K562 (cell line): ENCODE results near the gene MKNK2. TPM values are rescaled to one million over a fixed set of nuclear protein-coding genes. Genes with fewer than 3 reads are reported as not detected.
A peak's percentile ranks its signal among the peaks of the same experiment; 100 is the strongest.

Experiments used
- ATAC-seq: fragments of 200-7000 bp; cut with Tn5 transposase; 3 replicates; pipeline ENCODE4 v1.9.1; 2020; ENCODE audit warnings: moderate library complexity
- BruUV-seq: library from RNA; stranded (reverse); fragments of 400-500 nt; replicated peaks from 2 replicates; lab custom pipeline; 2021; lab: Mats Ljungman, UMichigan
- CTCF ChIA-PET: fragments of 300-600 bp; formaldehyde crosslinking; extraction: SDS; loops from one replicate; lab custom pipeline; 2021; ENCODE audit warnings: low intra/inter-chr PET ratio; lab: Yijun Ruan, JAX
- POLR2A ChIA-PET: fragments of 300-600, 350-650 bp; sonication (Branson Sonifier 250); formaldehyde crosslinking; extraction: SDS; loops from one replicate; lab custom pipeline; 2021; ENCODE audit warnings: antibody characterized with exemption, inconsistent platforms; lab: Yijun Ruan, JAX
- DNase-seq, 4 experiments: peaks; one replicate each; pipeline versions ENCODE4 v3.0.0 to v3.0.0-alpha.2; 2011 to 2018; ENCODE audit warnings: low spot score in 3 of 4, mixed read lengths in 3 of 4; ENCODE audit errors: extremely low read depth in 1 of 4
- FAIRE-seq: peaks from 2 replicates; lab custom pipeline; 2011; peaks lifted over from hg19 to GRCh38; lab: Jason Lieb, UNC
- H2AFZ ChIP-seq: 2 replicates; pipeline ENCODE4 v1.6.0; 2011; ENCODE audit warnings: low read depth, low read length, control low read depth, inconsistent platforms
- H3K27ac ChIP-seq: fragments of 200-600 bp; 3 replicates; pipeline ENCODE4 v1.8.0; 2011; ENCODE audit warnings: low read depth, mild to moderate bottlenecking, control low read depth, inconsistent platforms, low read length, moderate library complexity, mixed read lengths; ENCODE audit errors: extremely low read depth
- H3K27me3 ChIP-seq, 2 experiments: fragments of 300-600 bp in 1 of 2; 2 replicates in 1 of 2; 3 replicates in 1 of 2; pipeline versions ENCODE4 v1.6.0 to v1.8.0; 2011; ENCODE audit warnings: inconsistent platforms in 2 of 2, low read length in 2 of 2, mild to moderate bottlenecking in 1 of 2, mixed read lengths in 1 of 2, moderate library complexity in 1 of 2; ENCODE audit not compliant: control insufficient read depth in 2 of 2, insufficient read depth in 2 of 2
- H3K36me3 ChIP-seq: fragments of 300-600 bp; 3 replicates; pipeline ENCODE4 v1.8.0; 2011; ENCODE audit warnings: mild to moderate bottlenecking, low read length, inconsistent platforms; ENCODE audit not compliant: control insufficient read depth, insufficient read depth
- H3K4me1 ChIP-seq, 2 experiments: fragments of 200-600 bp in 1 of 2; replicated peaks in 1 of 2; 2 replicates in 1 of 2; 3 replicates in 1 of 2; pipeline versions ENCODE4 v1.5.1 to v1.8.0; 2011; ENCODE audit warnings: inconsistent platforms in 2 of 2, low read length in 2 of 2, mild to moderate bottlenecking in 1 of 2, mixed read lengths in 1 of 2, moderate library complexity in 1 of 2; ENCODE audit not compliant: control insufficient read depth in 2 of 2, insufficient read depth in 2 of 2
- H3K4me2 ChIP-seq: 2 replicates; pipeline ENCODE4 v1.6.1; 2011; ENCODE audit warnings: low read length, control low read depth, inconsistent platforms, mixed read lengths; ENCODE audit not compliant: insufficient read depth
- H3K4me3 ChIP-seq: fragments of 200-600 bp; sonication (generic), shearing (Covaris generic); 2 replicates; pipeline ENCODE4 v1.5.1; 2016; ENCODE audit warnings: control low read depth, inconsistent platforms
- H3K79me2 ChIP-seq: fragments of 200-600 bp; 3 replicates; pipeline ENCODE4 v1.8.0; 2011; ENCODE audit warnings: low read length, inconsistent platforms; ENCODE audit not compliant: control insufficient read depth, insufficient read depth
- H3K9ac ChIP-seq, 2 experiments: 2 replicates each; pipeline versions ENCODE4 v1.6.0 to v1.6.1; 2011; ENCODE audit warnings: low read depth in 2 of 2, low read length in 2 of 2, control low read depth in 1 of 2, inconsistent platforms in 1 of 2, mild to moderate bottlenecking in 1 of 2, mixed read lengths in 1 of 2; ENCODE audit not compliant: insufficient read depth in 1 of 2
- H3K9me1 ChIP-seq: one replicate; pipeline ENCODE4 v1.6.0; 2011; ENCODE audit warnings: inconsistent platforms, mild to moderate bottlenecking, low read length, moderate library complexity; ENCODE audit not compliant: control insufficient read depth, insufficient read depth
- H3K9me3 ChIP-seq: replicated peaks from 2 replicates; pipeline ENCODE4 v1.5.1; 2011; ENCODE audit warnings: low read depth, low read length, inconsistent platforms; ENCODE audit not compliant: control insufficient read depth, insufficient read depth
- H4K20me1 ChIP-seq: replicated peaks from 2 replicates; pipeline ENCODE4 v1.6.1; 2011; ENCODE audit warnings: low read length, inconsistent platforms, mixed read lengths; ENCODE audit not compliant: control insufficient read depth, insufficient read depth
- MGA ChIP-seq: fragments of 450-650 bp; IDR thresholded peaks from 2 replicates; pipeline ENCODE4 v1.6.1; 2016; ENCODE audit warnings: mild to moderate bottlenecking, moderate library complexity
- POLR2G ChIP-seq: fragments of 200-400 bp; formaldehyde crosslinking; IDR thresholded peaks from 2 replicates; pipeline ENCODE4 v1.6.1; 2017; ENCODE audit warnings: low read depth, mild to moderate bottlenecking, antibody characterized with exemption, low read length, moderate library complexity
- ZEB2 ChIP-seq: fragments of 450-650 bp; IDR thresholded peaks from 2 replicates; pipeline ENCODE4 v1.6.1; 2016
- WGBS: fragments of 100-300 bp; shearing (Covaris generic); methylation state at CpG from one replicate; pipeline ENCODE4 v1.1.6; 2016; ENCODE audit warnings: low coverage, mixed read lengths; ENCODE audit not compliant: insufficient coverage; ENCODE audit errors: missing lambda C conversion rate; 5-methylcytosine and 5-hydroxymethylcytosine counted together
- in situ Hi-C: fragments of 300-500 bp; cut with MboI; formaldehyde crosslinking; loops from 4 replicates; pipeline ENCODE4 v1.15.0; 2018; ENCODE audit warnings: inconsistent platforms, mixed read lengths
- intact Hi-C: fragments of 100-400 bp; cut with micrococcal nuclease; formaldehyde crosslinking; loops from 2 replicates; pipeline ENCODE4 v1.14.2; 2022
- polyA plus RNA-seq, 8 experiments: library from polyadenylated mRNA; depleted of rRNA in 4 of 8; stranded (reverse) in 5 of 8; unstranded in 3 of 8; fragments of >200 nt; fragmentation: Nextera tagmentation in 2 of 8; fragmentation: Illumina TruSeq in 1 of 8; extraction: Ambion mirVana in 2 of 8; extraction: Trizol in 1 of 8; gene quantifications; 2 replicates each; pipeline versions ENCODE4 v1.2.1 to v1.2.3, GENCODE V29; 2011 to 2014; ENCODE audit warnings: inconsistent platforms in 1 of 8, missing spikeins in 1 of 8
- total RNA-seq, 7 experiments: library from RNA; depleted of rRNA in 6 of 7; stranded (reverse); fragments of >200 nt in 6 of 7; fragmentation: Illumina TruSeq in 2 of 7; extraction: Trizol in 2 of 7; gene quantifications; 2 replicates each; pipeline versions ENCODE4 v1.2.1 to v1.2.3, GENCODE V29; 2011 to 2021; ENCODE audit warnings: low replicate concordance in 1 of 7

MKNK2 gene
- total and polyA plus RNA-seq, 9 of the 15 experiments (the other 6 are each of a cell fraction or from before 2014, with no cell fraction given): 5.1 to 191 (median 51.9) TPM

- intact Hi-C loops: no loop called here
These were observed 39.9 kb downstream of the MKNK2 start for GRCh38 chr19:2011169-2011568.

More at GRCh38 chr19:2011169-2011568, 39.9 kb downstream of the MKNK2 start:
- H3K4me3 ChIP-seq: no peak overlapping the region
- TF ChIP-seq ZEB2 (no peak), MGA (no peak), POLR2G (peak; percentile 67)
- peaks cover 0 to 41% of the 10 kb centered on the region in 2 experiments; a peak in 2 of 5 replicates for H3K4me1 ChIP-seq
- in situ Hi-C loops: no loop called here
- POLR2A ChIA-PET: interaction anchor here (0.8 kb wide), 1 partner anchor 20 kb away, joined by 3 read pairs; no protein-coding TSS in a partner anchor
- H3K27ac ChIP-seq: no peak overlapping the region
- no peak overlapping the region for H3K9ac ChIP-seq
- no TSS peak for BruUV-seq
- CTCF ChIA-PET: no interaction called here
- H3K36me3 ChIP-seq: no peaks in the 10 kb centered on the region
- H2AFZ ChIP-seq: no peak overlapping the region
- H3K9me3 ChIP-seq: no peaks in the 10 kb centered on the region
- no peaks in the 10 kb centered on the region for H3K9me1 ChIP-seq
- no peaks in the 10 kb centered on the region for H3K27me3 ChIP-seq
- DNase-seq (no peak), FAIRE-seq (no peak), ATAC-seq (0 out of 3 replicates have a peak, but pooled peaks have one; percentile 14)
- no peaks in the 10 kb centered on the region for H4K20me1 ChIP-seq
- 79% methylated on average over 9 of the region's 12 CpGs for WGBS
- no peak overlapping the region for H3K4me2 ChIP-seq
- peaks cover 7% of the 10 kb centered on the region for H3K79me2 ChIP-seq
